GM21367 (cell line): ENCODE results near the gene CCKAR.
"Not testable (repeated sequence)": the region's sequence is repeated elsewhere in the genome, so short reads cannot be mapped to it uniquely, and the experiment has no call there.

Source experiments
- ATAC-seq: cut with Tn5 transposase; IDR thresholded peaks from one replicate; pipeline ENCODE4 v1.9.1; 2021; ENCODE audit not compliant: unreplicated experiment

The CCKAR gene, protein sequence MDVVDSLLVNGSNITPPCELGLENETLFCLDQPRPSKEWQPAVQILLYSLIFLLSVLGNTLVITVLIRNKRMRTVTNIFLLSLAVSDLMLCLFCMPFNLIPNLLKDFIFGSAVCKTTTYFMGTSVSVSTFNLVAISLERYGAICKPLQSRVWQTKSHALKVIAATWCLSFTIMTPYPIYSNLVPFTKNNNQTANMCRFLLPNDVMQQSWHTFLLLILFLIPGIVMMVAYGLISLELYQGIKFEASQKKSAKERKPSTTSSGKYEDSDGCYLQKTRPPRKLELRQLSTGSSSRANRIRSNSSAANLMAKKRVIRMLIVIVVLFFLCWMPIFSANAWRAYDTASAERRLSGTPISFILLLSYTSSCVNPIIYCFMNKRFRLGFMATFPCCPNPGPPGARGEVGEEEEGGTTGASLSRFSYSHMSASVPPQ

DNA sequence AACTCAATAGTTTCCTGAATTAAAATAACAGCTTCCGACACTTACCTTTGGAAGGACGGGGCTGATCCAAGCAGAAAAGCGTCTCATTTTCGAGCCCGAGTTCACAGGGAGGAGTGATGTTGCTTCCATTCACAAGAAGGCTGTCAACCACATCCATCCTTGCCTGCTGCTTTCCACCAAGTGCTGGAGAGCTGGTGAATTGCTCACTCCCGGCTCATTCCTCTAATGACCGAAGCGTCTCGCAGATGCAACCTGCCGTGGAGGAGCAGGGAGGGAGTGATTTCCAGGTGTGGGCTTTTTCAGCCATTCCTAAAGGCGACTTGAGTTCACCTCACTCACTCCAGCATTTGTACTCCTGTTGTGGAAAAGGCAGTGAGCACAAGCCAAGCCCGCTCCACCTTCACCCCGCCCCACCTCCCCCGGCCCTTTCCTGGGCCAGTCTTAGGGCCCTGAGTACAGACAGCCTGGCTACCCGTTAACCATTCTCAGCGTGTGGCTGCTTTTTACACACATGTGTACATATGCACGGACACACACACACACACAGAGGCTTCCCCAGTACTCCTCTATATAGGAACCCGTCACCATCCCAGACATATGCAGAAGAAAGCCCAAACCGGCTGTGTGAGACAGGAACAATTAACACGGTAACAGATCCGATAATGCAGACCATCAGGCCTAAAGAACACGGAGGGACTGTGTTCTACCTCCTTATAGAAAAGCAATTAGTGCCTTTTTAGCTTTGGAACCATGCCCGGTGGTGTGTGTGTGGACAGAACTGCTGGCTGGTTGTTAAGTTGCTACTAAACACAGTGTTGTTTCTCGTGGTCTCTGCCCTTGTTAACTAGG is at the start of gene CCKAR:
CCKAR (minus strand) TSS at position 374 of the 849 bp plus-strand sequence; CDS start at position 157, 217 bp downstream.
- ATAC-seq, result no peak

DNA sequence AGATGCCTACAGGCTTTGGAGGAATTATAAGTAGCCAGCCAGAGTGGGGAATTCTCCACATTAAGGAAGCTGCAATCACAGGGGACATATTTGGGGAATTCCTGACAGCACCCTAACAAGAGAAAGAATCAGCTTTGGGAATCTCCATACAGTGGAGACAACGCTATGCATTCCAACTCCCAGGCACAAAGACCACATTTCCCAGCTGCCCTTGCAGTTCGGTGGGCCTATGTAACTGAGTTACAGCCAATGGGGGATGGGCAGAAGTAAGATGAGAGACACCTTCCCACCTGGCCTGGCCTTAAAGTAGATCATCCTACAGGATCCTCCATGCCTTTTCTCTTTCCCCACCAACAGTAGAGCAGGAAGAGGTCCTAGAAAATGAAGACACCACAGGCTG is 43.4 kb upstream of the CCKAR start:
- ATAC-seq, result no peak

DNA sequence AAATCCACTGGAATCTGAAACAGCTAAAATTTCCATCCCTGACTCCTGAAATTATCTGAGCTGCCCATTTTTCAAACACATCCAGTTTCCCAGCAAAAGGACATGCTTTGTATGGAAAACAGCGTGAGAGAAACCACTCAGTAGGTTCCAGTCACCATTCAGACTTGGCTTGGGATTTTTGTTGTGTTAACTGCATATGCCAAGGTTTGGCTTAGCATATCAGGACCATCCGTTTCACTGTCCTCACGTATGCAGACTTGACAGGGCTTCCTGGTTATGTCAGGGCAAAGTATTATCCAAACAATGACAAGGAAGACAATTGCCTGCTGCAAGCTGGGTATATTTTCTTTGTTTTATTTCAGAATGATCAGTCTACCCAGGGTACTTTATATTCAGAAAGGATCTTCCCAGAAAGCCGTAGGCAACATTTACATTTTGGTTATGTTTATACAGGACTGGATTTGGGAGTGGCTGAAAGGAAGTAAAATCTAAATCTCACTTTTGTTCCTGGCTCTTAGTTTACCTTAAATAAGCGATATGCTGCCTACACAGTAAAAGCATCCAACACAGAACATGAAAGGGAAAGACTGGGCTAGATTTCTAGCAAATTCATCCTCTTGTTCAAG is 41.3 kb upstream of the CCKAR start:
- ATAC-seq, result no peak

DNA sequence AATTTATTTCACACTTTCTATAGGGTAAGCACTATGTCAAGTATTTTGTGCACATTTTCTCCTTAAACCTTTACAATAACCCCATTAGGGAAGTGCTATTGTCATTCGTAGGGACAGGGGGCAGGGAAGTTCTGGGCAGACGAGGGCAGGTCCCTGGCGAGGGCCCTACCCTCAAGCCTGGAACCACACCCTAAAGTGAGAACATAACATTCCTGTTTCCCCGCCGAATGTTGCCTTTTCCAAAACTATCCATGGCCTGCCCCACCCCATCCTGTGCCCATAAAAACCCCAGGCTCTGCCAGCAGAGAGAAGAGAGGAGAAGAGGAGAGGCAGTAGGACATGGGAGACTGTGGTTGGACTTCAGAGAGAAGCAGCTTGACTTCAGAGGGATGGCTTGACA is 39.8 kb upstream of the CCKAR start:
- ATAC-seq, result no peak

DNA sequence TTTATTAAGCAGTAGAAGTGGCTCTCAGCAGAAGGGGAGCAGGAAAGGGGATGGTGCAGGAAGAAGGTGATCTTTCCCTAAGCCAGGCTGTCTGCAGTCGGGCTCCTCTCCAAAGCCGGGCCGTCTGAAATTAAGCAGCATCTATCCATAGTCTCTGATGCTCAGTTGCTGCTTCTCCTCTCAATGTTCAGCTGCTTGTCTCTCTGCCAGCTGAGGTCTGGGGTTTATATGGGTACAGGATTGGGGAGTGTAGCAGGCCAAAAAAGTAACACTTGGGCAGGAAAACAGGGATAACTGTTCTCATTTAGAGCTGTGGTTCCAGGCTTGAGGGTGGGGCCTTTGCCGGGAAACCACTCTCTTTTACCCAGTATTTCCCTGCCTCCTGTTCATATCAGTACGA is 39.2 kb upstream of the CCKAR start:
- no peak for ATAC-seq

DNA sequence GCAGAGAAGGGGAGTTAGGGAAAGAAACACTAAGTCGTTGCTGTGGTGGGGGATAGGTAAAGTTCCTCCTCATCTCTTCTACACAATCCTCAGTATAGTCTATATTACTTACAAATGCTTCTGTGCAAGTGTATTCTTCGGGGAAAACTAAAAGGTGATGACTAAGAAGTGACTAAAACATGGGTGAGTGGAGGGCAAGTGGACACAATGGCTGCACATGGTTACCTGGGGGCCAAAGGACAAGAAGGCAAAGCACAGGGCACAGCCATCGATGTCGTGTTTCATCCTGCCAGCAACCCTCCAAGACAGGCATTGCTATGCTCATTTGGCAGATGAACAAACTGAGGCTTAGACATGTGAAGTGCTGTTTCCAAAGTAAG is 35.5 kb upstream of the CCKAR start:
- ATAC-seq, result no peak

DNA sequence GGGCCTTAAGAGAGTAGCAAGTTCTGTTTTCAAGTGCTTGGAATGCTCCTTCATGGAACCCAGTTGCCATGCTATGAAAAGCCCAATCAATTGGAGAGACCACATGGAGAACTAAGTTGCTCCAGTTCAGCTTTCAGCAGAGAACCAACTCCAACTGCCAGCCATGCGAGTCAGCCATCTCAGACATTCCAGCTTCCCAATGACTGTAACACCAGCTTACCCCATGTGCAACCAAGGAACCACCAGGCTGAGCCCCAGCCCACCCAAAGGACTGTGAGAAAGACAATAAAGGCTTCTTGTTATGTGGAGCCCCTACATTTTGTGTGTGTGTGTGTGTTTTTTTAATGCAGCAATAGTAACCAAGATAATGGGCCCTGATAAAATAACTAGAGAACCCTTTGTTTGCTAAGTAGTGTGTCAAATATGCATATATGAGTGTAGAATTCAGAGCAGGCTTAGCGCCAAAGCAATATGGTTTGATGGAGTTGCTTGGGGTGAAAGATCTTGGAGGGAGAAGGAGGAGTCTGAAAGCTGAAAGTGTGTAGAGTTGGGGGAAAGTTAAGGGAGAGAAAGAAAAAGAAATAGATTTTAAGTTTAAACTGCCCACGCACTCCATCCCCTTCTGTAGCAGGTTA is 35.0 kb upstream of the CCKAR start:
- no peak for ATAC-seq

DNA sequence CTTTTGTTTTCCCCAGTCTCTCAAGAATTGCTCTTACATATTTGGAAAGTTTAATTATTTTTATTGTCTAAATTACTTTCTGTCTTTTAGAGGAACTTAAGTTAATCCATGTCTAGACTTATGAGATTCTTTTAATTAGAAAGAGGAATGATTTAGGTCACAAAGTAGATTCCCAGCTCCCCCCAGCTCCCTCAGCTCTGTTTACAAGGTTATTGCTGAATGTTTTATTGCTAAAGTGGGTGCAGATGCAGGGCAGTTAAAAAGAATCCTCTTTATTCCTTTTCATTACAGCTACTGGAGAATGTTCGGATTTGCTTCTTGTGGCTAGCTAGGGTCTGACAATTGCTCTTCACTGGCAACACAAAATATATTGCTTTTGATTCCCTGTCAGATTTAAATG is 33.7 kb upstream of the CCKAR start:
- no peak for ATAC-seq

DNA sequence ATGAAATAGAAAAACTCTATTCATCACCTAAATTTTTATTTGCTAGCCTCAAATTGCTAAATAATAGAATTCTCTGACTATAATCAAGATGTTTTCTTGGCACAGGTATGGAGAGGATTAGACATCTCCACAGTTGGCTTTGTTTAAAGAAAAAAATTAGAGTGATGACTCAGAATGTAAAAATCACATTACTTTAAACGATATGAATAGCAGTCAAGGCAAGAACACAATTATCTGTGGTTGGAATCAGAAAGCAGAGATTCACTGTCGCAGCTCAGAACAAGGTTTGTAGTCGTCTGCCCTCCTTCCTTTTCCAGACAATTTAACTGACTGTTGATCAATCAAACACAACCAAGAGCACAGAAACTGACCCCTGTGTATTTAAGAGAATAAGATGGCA is 32.2 kb upstream of the CCKAR start:
- no peak for ATAC-seq

DNA sequence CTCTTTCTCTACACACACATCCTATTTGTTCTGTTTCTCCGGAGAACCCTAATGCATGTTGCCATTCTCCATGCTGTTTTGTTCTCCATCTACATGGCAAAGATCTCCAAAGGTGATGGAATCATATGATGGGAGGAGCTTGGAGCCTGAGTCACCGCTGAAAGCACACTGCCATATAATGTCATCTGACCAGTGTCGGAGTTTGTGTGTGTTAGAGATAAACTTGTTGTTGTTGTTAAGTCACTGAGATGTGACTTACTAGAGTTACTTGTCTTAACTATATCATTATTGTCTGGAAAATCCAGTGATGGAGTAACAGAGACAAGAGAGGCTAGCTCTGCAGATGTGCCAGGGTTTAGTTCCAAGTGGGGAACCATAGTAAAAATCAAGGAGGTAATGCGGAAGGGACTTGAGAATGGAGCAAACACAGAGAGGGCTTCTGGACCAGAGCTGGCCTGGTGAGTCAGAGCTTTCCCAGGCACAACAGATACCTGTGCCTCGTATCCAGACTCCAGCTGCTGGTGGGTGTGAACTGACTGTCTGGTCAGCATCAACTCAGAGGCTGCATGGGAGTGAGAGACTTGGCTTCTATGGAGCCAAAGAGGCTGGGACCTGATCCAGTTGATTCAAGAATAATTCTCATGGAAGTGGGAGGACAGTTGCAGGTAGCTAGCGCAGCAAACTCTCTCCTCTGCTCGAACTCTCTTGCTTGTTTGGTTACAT is 30.6 kb upstream of the CCKAR start:
- ATAC-seq, result no peak

DNA sequence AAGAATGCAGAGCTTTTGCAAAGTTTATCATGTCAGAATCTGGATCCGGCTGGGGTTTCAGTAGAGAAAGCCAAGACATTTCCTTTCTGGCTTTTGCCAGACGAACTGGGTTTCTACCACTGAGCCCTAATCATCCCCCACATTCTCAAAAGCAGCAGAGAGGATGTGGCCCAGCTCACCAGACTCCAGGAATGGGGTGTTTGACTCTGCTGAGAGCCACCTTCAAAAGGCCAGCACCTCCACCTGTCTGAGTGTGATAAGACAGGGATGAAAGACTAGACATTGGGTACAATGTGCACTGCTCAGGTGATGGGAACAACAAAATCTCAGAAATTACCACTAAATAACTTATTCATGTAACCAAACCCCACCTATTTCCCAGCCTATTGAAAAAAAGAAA is 25.7 kb upstream of the CCKAR start:
- ATAC-seq, result no peak

DNA sequence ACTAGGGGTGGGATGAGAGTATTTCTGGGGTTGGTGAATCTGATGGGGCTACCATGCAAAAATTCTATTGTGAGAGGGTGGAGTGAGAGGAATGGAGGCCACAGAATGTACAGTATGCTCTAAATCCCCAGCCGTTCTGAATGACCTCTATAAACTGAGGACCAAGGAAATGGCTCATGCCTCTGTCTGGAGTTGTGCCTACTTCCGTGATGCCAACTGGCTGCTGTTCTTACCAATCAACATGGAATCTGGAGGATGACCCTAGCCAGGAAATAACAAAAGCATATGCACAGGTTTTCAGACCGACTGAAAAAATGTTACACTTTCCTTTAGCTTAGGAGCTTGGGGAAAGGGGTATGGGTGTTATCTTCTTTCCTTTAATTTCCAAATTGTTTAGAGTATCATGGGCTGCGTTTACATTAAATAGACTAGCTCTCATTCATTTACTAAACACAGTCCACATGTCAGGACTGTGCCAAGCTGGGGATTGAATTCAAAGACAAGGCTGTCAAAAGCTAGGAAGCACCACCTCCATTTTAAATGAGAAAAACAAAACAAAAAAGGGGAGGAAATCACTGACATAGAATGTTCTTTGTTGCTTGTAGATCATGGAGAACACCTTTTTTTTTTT is 20.2 kb upstream of the CCKAR start:
- no peak for ATAC-seq

DNA sequence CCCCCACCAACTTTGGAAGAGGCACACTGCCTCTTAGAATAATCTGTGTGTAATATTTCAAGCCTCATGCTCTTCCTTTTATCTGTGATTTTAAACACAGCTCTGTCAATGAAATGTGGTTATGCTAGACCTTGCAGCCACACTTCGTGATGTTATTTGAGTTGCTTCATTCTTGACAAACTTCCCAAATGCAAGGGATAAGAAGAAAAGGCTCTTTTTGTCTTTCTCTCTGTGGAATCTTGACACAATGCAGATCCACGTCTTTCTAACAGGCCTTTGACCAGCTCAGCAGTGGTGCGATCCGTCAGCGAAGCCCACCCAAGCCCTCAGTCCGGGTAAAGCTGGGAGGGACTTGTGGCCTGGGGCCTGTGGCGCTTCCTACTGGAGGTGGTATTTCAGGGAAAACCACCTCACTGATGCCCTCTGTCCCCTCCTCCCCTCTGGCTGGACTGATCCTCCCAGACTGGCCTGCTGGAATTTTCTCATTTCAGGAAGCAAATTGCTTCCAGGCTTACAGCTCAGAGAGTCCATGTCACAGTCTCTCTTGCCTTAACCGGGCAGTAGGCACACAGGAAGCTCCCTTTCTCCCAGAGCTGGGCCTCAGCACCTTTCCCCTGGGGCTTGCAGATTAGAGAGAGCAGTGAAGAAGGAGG is 19.5 kb upstream of the CCKAR start:
- no peak for ATAC-seq

DNA sequence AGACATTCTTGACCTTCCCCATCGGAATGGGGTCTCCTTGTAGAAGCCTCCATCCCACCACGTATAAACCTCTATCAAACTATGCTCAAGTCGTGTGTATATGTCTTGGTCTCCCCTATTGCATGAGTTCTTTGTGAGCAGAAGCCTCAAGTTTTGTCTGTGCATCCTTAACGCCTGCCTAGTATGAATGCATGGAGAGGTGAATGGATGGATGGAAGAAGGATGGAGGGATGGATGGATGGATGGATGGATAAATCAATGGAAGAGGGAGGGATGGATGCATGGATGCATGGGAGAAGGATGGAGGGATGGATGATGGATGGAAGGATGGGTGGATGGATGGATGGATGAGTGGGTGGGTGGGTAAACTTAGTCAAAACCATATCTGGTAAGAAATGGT is 17.0 kb upstream of the CCKAR start:
- no peak for ATAC-seq

DNA sequence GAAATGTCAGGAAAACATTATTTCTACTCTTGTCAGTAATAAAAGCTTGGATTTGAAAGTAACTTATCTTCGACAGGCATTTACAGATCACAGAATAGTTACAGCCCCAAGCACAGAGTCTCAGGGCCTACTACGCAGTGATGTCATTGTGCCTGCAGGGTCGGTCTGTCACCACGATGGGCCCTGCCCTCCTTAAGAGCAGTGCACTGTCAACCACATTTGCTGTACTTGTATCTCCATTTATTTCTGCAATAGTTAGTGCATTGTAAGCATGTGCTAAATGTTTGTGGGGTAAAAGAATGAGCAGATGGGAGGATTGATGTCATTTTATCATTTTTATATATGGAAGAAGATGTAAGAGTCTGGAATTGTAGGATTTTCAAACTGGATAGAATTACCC is 13.6 kb upstream of the CCKAR start:
- ATAC-seq, result no peak

DNA sequence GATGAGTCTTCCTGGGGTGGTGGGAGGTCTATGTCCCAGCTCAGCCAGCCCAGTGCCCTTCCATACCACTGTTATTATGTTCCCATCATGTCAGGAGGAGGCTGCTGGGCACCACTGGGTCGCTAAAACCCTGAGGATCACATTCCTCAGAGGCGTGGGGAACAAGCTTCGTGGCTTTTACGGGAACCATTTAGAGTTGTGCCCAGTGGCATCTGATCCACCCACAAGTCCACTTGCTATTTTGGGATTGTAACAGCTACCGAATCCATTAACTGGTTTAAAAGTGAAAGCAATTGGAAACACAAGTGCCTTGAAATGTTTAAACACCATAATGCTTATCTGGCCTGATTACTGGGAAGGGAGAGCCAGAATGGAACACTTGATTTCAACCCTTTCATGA is 13.1 kb upstream of the CCKAR start:
- ATAC-seq, result no peak

DNA sequence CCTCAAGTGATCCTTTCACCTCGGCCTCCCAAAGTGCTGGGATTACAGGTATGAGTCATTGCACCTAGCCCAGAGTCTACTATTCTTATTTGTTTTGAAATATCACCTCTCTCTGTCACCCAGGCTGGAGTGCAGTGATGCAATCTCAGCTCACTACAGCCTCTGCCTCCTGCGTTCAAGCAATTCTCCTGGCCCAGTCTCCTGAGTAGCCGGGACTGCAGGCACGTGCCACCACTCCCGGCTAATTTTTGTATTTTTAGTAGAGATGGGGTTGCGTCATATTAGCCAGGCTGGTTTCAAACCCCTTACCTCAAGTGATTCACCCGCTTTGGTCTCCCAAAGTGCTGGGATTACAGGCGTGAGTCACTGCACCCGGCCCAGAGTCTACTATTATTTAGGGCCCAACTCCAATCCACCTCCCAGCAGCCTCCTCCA is 10.3 kb upstream of the CCKAR start:
- not testable (repeated sequence) for ATAC-seq

DNA sequence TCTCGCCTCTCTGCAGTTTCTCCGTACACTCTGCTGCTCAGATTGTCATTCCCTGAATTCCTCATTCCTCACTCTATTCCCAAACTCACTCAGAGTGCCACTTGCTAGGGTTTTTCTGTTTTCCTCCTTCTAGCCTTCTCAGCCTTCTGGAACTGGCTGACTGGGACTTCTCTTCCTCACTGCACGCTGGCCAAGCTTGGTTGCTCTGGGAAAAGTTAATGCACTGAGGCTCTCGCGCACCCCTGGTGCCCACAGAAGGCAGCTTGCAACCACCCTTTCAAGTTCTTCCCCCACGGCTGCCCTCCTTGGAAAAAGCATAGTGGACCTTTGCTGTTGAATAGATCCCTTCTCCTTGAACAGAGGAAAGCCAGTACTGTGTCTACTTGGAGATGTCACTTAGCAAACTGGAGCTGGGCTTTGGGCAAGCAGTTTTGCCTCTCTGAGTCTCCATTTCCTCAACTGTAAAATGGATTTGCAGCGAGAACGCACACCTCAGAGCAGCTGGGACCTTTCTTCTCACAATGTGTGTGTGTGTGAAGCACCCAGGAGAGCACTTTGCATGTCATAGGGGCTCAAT is 6.0 kb upstream of the CCKAR start:
- ATAC-seq, result no peak

DNA sequence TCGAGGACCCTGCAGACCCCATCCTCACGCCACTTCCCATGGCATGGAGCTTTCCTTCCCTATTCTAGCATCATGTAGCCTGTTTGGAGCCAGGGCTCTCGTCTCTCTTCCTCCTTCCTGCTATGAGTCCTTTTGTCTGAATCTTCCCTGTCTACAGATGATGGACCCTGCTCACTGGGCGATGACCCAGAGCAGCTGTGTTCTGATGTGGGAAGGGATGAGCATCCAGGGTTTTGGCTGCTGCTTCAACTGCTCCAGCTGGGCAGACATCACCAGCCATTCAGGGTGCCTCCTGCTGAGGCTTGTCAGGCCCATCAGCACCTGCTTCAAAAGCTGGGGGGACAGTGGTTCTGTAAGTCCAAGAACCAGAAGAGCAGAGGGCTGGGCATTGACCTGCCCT is 3.2 kb upstream of the CCKAR start:
- no peak for ATAC-seq
